Uterus (tissue), 4 donors: ENCODE measurements around the gene PGRMC2. TPM values are rescaled to one million over a fixed set of nuclear protein-coding genes. Genes with fewer than 3 reads are reported as not detected.

ENCODE experiments used
- DNase-seq, 2 donors: peaks; one replicate each; pipeline ENCODE4 v3.0.0-alpha.2; 2019 to 2020
- H3K27ac ChIP-seq, 2 donors: fragments of 200-600 bp; sonication (generic); 1 replicate in 1 of 2; 2 replicates in 1 of 2; pipeline ENCODE4 v1.5.1; 2016 to 2018
- H3K27me3 ChIP-seq, 2 donors: fragments of 200-600 bp; sonication (generic); one replicate each; pipeline ENCODE4 v1.5.1; 2018 to 2019; ENCODE audit warnings: control low read depth in 1 of 2
- H3K36me3 ChIP-seq, 2 donors: fragments of 200-600 bp; sonication (generic); one replicate each; pipeline ENCODE4 v1.5.1; 2019; ENCODE audit warnings: control low read depth in 1 of 2
- H3K4me1 ChIP-seq, 2 donors: fragments of 200-600 bp; sonication (generic); one replicate each; pipeline ENCODE4 v1.5.1; 2018 to 2019; ENCODE audit warnings: control low read depth in 1 of 2
- H3K4me3 ChIP-seq, 2 donors: fragments of 200-600 bp; sonication (generic); 1 replicate in 1 of 2; 2 replicates in 1 of 2; pipeline ENCODE4 v1.5.1; 2018 to 2019; ENCODE audit warnings: mild to moderate bottlenecking in 1 of 2
- H3K9me3 ChIP-seq, 2 donors: fragments of 200-600 bp; sonication (generic); one replicate each; pipeline ENCODE4 v1.5.1; 2019; ENCODE audit warnings: control low read depth in 1 of 2
- POLR2A ChIP-seq, 2 donors: fragments of 450-650 bp; IDR thresholded peaks; one replicate each; pipeline ENCODE4 v1.6.1; 2016; ENCODE audit warnings: antibody characterized with exemption in 2 of 2, mild to moderate bottlenecking in 1 of 2, moderate library complexity in 1 of 2
- intact Hi-C: fragments of 100-400 bp; cut with DNase I; formaldehyde crosslinking; loops from one replicate; pipeline ENCODE4 v1.15.1; 2023; ENCODE audit warnings: low total_unique reads
- total RNA-seq, 4 donors: library from RNA; depleted of rRNA in 3 of 4; stranded (reverse); fragments of >200 nt in 3 of 4; gene quantifications; one replicate each; pipeline versions ENCODE4 v1.1.0 to v1.2.4, GENCODE V29; 2014 to 2023
- TF ChIP-seq, protein P1 (sequence below), 4 experiments: fragments of 200-600 bp in 2 of 4; fragments of 450-650 bp in 2 of 4; sonication (generic) in 2 of 4; IDR thresholded peaks; one replicate each; pipeline ENCODE4 v1.5.1; 2016 to 2019; ENCODE audit warnings: antibody characterized with exemption in 4 of 4, mild to moderate bottlenecking in 2 of 4, moderate library complexity in 1 of 4
- donor health status: DM: yes; HTN: yes; CAD: no.

Gene PGRMC2
- total RNA-seq, 4 donors from 2014 or later, result 14.9 to 66.0 (median 37.6) TPM

DNA sequence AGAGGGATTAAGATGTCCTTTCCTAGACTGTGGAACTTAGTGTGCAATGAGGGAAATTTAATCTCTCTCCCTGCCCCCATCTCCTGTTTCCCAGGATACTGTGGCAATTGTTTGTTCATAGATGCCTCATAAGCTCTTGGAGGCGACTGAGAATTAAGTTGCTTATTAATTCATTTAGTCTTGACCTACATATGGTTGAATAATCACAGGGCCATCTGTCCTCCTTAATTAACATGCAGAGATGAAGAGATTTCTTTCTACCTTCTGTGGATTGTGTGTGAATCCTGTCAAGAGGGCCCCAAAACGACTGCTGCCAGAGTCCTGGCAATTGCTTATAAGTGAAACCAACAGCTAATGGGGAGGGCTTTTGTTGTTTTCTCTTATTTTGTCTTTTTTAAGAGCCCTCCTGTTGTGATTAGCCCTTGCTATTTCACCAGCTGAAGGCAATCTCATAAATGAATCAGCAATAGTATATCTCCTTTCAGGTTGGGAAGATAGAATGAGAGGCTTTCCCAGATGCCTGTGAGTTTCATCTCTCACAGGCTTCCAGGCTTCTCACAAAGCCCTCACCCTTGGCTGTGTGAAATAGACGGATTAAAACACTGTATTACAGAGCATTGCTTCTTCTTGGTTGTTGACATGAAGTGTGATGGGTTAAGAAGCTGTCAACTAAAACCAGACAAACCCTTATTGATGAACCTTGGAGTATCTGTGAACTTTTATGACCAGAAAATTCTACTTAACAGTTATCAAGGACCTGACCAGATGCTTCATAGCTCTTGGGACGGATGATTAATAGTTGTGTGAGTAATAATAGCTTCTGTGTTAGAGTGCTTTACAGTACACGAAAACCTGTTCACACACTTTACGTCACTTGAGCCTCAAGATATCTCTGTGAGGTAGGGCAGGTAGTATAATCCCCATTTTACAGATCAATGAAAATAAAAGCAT, 58.5 kb downstream of the PGRMC2 start:
- no peak for DNase-seq
- TF ChIP-seq, protein P1, sequence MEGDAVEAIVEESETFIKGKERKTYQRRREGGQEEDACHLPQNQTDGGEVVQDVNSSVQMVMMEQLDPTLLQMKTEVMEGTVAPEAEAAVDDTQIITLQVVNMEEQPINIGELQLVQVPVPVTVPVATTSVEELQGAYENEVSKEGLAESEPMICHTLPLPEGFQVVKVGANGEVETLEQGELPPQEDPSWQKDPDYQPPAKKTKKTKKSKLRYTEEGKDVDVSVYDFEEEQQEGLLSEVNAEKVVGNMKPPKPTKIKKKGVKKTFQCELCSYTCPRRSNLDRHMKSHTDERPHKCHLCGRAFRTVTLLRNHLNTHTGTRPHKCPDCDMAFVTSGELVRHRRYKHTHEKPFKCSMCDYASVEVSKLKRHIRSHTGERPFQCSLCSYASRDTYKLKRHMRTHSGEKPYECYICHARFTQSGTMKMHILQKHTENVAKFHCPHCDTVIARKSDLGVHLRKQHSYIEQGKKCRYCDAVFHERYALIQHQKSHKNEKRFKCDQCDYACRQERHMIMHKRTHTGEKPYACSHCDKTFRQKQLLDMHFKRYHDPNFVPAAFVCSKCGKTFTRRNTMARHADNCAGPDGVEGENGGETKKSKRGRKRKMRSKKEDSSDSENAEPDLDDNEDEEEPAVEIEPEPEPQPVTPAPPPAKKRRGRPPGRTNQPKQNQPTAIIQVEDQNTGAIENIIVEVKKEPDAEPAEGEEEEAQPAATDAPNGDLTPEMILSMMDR (IDR thresholded peaks at IDR 0.05), result no peak
- no peak for TF ChIP-seq POLR2A (IDR thresholded peaks at IDR 0.05)
- Histone ChIP-seq H3K4me1 (no peaks in the 10 kb centered on the region), H3K27ac (no peak overlapping the region), H3K9me3 (no peaks in the 10 kb centered on the region), H3K27me3 (no peaks in the 10 kb centered on the region), H3K36me3 (no peaks in the 10 kb centered on the region), H3K4me3 (no peak overlapping the region)
- intact Hi-C loops, result no loop called here

- intact Hi-C loops, result no loop called here
- H3K36me3 ChIP-seq, result no peaks in the 10 kb centered on the region
- no peaks in the 10 kb centered on the region for H3K4me1 ChIP-seq
- no peaks in the 10 kb centered on the region for H3K9me3 ChIP-seq
- no peak overlapping the region for H3K27ac ChIP-seq
- H3K4me3 ChIP-seq, result no peak overlapping the region
- no peak for DNase-seq
- no peaks in the 10 kb centered on the region for H3K27me3 ChIP-seq
- TF ChIP-seq POLR2A (IDR thresholded peaks at IDR 0.05), result no peak
- TF ChIP-seq, protein P1 (IDR thresholded peaks at IDR 0.05), result no peak
Observed at GRCh38 chr4:128227991-128228571, 59.5 kb downstream of the PGRMC2 start.

DNA sequence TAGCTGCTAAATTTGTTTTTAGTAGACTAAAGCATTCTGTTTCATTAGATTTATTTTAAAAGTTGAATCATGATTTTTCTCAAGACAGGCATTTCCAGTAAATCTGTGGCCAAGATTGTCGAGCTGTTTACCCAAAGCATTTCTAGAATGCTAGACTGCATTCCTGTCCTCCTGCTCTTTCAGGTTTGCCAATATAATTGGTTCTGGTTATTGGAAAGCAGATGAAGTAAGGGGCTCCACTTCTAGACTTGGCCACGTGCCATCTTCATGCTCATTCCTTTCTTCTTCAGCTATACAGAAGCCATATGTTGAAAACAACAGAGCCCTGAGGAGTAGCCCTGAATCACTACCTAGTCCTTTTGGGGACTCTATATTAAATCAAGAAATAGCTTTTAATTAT, 62.5 kb downstream of the PGRMC2 start:
- Histone ChIP-seq H3K27ac (no peak overlapping the region), H3K36me3 (no peaks in the 10 kb centered on the region), H3K27me3 (no peaks in the 10 kb centered on the region), H3K4me1 (no peaks in the 10 kb centered on the region), H3K4me3 (no peak overlapping the region), H3K9me3 (no peaks in the 10 kb centered on the region)
- TF ChIP-seq POLR2A (IDR thresholded peaks at IDR 0.05), result no peak
- TF ChIP-seq, protein P1 (IDR thresholded peaks at IDR 0.05), result no peak
- no peak for DNase-seq
- intact Hi-C loops, result no loop called here

- no peaks in the 10 kb centered on the region for H3K9me3 ChIP-seq
- H3K4me3 ChIP-seq, result no peak overlapping the region
- no peaks in the 10 kb centered on the region for H3K27me3 ChIP-seq
- H3K27ac ChIP-seq, result no peak overlapping the region
- no peak for TF ChIP-seq POLR2A (IDR thresholded peaks at IDR 0.05)
- TF ChIP-seq, protein P1 (IDR thresholded peaks at IDR 0.05), result no peak
- H3K36me3 ChIP-seq, result no peaks in the 10 kb centered on the region
- intact Hi-C loops, result no loop called here
- DNase-seq, result no peak
- H3K4me1 ChIP-seq, result no peaks in the 10 kb centered on the region
Observed at GRCh38 chr4:128221586-128221985, 66.0 kb downstream of the PGRMC2 start.
